ENCODE data around the gene HHATL.

DNA sequence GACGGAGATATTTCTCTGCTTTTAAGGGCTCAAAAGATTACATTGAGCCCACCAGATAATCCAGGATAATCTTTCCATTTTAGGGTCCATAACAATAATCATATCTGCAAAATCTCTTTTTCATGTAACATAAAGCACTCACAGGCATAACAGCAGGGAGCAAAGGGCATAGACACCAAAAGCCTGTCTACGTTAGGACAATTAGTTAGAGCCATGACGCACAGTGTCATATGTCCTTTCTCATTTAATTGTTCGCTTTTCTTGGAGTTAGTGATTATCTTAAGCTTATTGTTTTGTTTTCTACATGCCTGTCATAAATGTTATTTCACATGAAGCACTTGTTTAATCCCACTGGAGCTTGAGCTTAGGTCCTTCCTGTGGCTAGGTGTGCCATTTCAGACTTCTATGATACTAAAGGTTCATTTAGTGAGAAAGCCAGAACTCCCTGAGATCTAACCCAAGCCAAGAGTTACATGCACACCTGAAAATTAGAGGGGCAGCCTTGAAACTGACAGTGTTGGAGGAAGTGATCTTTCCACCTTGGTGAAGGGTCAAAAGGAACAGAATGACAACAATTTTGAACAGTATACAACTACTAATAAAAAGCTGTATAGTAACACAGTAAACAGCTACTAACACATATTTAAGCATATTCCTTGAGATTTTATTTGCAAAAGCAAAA, 11.7 kb upstream of the HHATL start:
- TF ChIP-seq, protein P1, sequence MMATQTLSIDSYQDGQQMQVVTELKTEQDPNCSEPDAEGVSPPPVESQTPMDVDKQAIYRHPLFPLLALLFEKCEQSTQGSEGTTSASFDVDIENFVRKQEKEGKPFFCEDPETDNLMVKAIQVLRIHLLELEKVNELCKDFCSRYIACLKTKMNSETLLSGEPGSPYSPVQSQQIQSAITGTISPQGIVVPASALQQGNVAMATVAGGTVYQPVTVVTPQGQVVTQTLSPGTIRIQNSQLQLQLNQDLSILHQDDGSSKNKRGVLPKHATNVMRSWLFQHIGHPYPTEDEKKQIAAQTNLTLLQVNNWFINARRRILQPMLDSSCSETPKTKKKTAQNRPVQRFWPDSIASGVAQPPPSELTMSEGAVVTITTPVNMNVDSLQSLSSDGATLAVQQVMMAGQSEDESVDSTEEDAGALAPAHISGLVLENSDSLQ (IDR thresholded peaks at IDR 0.05) = no peak
- no peak for TF ChIP-seq SUZ12 (IDR thresholded peaks at IDR 0.05)
- no peak for TF ChIP-seq ARNT (IDR thresholded peaks at IDR 0.05)
- TF ChIP-seq LEF1 (IDR thresholded peaks at IDR 0.05; ENCODE audit: borderline replicate concordance) = no peak
- TF ChIP-seq ELF4 (IDR thresholded peaks at IDR 0.05) = no peak
- no peak for TF ChIP-seq FOXM1 (IDR thresholded peaks at IDR 0.05; ENCODE audit: borderline replicate concordance)
- TF ChIP-seq BHLHE40 (IDR thresholded peaks at IDR 0.05; ENCODE audit: borderline replicate concordance) = no peak
